GM18498 (cell line): ENCODE data around the gene ORM1.

Experiments
- ATAC-seq: cut with Tn5 transposase; IDR thresholded peaks from one replicate; pipeline ENCODE4 v1.9.1; 2021; ENCODE audit warnings: mild to moderate bottlenecking, moderate library complexity; ENCODE audit not compliant: unreplicated experiment

ORM1 gene

GRCh38 chr9:114287001-114287762 lies 35.7 kb upstream of the ORM1 start:
- ATAC-seq = no peak

- no peak for ATAC-seq
Measured at GRCh38 chr9:114287763-114288192, 35.1 kb upstream of the ORM1 start.

GRCh38 chr9:114288193-114289091 lies 34.5 kb upstream of the ORM1 start:
- ATAC-seq = no peak

GRCh38 chr9:114289106-114289505 lies 33.8 kb upstream of the ORM1 start:
- ATAC-seq = no peak

- ATAC-seq = no peak
Measured at GRCh38 chr9:114289571-114290481, 33.1 kb upstream of the ORM1 start.

GRCh38 chr9:114290561-114290986 lies 32.3 kb upstream of the ORM1 start:
- ATAC-seq = no peak

GRCh38 chr9:114291064-114291474 lies 31.8 kb upstream of the ORM1 start:
- no peak for ATAC-seq

GRCh38 chr9:114291886-114292590 lies 30.9 kb upstream of the ORM1 start:
- no peak for ATAC-seq

GRCh38 chr9:114294664-114295063 lies 28.2 kb upstream of the ORM1 start:
- ATAC-seq = no peak

GRCh38 chr9:114296338-114296737 lies 26.6 kb upstream of the ORM1 start:
- no peak for ATAC-seq

- no peak for ATAC-seq
Measured at GRCh38 chr9:114299286-114300152, 23.4 kb upstream of the ORM1 start.

GRCh38 chr9:114300153-114300845 lies 22.6 kb upstream of the ORM1 start:
- ATAC-seq = no peak

- no peak for ATAC-seq
Measured at GRCh38 chr9:114300846-114301797, 21.8 kb upstream of the ORM1 start.

GRCh38 chr9:114301798-114302565 lies 20.9 kb upstream of the ORM1 start:
- ATAC-seq = no peak

- no peak for ATAC-seq
Measured at GRCh38 chr9:114302727-114303126, 20.2 kb upstream of the ORM1 start.

- ATAC-seq = no peak
Measured at GRCh38 chr9:114303571-114303970, 19.3 kb upstream of the ORM1 start.

GRCh38 chr9:114303977-114304376 lies 18.9 kb upstream of the ORM1 start:
- ATAC-seq = no peak
